Gastrocnemius medialis (tissue), 4 donors: Measurements from ENCODE around the gene PEX7.

Source experiments
- POLR2A ChIP-seq, 2 donors: fragments of 450-650 bp; IDR thresholded peaks; one replicate each; pipeline ENCODE4 v1.6.1; 2017; ENCODE audit warnings: antibody characterized with exemption in 2 of 2, mild to moderate bottlenecking in 2 of 2, moderate library complexity in 2 of 2
- TF ChIP-seq, protein P1 (sequence below), 5 experiments: fragments of 450-650 bp in 3 of 5; fragments of 200-600 bp in 2 of 5; sonication (generic) in 2 of 5; IDR thresholded peaks in 4 of 5; conservative IDR thresholded peaks in 1 of 5; 1 replicate in 4 of 5; 2 replicates in 1 of 5; pipeline ENCODE4 v1.5.1; 2016 to 2019; ENCODE audit warnings: antibody characterized with exemption in 5 of 5, mild to moderate bottlenecking in 3 of 5, moderate library complexity in 3 of 5

DNA sequence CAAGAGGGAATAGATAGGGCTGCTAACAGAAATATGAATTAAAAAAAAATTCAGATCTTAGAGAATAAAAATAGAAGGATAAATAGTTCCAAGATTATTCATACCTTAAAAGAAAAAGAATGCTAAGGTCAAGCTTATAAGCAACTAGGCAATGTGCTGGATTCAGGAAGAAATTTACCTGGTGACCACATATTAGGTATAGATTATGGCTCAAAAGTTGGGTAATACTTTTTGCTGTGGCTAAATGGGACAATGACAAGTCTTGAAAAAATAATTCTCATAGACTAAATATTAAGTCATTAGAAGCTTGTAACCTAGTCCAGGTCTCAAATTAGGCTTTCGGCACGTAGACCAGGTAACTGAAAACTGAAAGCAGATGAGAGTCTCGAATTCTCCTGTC is 47.3 kb upstream of the PEX7 start:
- TF ChIP-seq, protein P1, sequence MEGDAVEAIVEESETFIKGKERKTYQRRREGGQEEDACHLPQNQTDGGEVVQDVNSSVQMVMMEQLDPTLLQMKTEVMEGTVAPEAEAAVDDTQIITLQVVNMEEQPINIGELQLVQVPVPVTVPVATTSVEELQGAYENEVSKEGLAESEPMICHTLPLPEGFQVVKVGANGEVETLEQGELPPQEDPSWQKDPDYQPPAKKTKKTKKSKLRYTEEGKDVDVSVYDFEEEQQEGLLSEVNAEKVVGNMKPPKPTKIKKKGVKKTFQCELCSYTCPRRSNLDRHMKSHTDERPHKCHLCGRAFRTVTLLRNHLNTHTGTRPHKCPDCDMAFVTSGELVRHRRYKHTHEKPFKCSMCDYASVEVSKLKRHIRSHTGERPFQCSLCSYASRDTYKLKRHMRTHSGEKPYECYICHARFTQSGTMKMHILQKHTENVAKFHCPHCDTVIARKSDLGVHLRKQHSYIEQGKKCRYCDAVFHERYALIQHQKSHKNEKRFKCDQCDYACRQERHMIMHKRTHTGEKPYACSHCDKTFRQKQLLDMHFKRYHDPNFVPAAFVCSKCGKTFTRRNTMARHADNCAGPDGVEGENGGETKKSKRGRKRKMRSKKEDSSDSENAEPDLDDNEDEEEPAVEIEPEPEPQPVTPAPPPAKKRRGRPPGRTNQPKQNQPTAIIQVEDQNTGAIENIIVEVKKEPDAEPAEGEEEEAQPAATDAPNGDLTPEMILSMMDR (IDR thresholded peaks at IDR 0.05 in 4 of 5, conservative IDR thresholded peaks at IDR 0.05 in 1 of 5) = no peak
- TF ChIP-seq POLR2A (IDR thresholded peaks at IDR 0.05) = no peak
